ENCODE data around the gene CEBPB. TPM values are rescaled to one million over a fixed set of nuclear protein-coding genes. Genes with fewer than 3 reads are reported as not detected.
"Not testable (repeated sequence)": the region's sequence is repeated elsewhere in the genome, so short reads cannot be mapped to it uniquely, and the experiment has no call there.

Gene CEBPB
- polyA plus RNA-seq, 5 donors: 28.8 to 80.9 (median 30.8) TPM

DNA sequence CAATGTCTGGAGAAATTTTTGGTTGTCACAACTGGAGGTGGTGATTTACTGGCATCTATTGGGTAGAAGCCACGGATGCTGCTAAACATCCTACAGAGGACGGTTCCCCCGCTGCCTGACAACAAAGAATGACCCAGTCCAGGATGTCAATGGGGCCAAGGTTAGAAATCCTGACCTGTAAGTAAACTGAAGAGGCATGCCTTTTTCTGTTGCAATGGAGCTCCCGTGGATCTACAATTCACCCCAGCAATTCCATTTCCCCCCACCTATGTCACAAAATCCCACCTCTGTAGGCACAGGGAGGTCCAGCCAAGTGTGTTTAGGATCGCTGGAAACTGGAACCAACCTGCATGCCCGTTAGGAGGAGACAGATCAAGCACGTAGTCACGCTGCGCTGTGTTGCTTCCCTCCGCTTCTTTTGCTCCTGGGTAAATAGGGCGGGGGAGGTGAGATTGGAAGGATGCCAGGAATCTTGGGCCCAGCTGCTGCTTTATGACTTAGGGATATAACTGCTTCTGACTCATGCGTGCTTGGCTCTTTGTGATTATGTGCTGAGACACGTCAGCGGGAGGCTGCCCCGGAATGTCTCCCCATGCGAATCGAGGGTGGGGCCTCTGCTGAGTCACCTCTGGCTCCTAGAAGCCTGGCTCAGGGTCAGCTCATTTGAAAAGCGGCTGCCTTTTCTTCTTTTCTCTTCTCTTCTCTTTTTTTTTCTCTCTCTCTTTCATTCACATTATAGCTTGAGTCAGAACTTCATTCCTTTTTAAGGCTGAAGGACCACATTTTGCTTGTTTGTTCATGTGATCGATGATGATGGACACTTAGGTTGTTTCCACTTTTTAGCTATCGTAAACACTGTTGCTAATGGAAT is 24.7 kb upstream of the CEBPB start:
- DNase-seq: peak; percentile 93 to 96

DNA sequence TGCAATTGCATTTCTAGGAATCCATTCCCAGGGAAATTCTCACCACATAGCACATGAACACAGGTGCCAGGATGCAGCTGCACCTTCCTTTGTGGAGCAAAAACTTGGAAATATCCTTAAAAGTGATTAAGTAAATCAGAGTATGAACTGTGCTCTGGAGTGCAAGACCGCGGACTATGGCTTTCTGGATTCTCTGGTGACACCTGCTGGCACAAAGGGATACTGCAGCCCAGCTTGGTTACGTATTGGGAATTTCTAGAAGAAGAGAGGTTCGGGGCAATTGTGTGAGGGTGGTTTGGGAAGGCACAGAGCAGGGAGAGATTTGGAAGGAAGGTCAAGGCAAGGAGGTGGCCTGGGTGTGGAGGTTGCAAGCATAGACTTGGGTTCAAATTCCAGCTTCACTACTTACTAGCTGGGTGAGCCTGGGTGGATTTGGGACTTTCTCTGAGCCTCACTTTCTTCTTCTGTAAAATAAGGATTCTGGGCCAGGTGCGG is 21.3 kb upstream of the CEBPB start:
- DNase-seq: no peak

DNA sequence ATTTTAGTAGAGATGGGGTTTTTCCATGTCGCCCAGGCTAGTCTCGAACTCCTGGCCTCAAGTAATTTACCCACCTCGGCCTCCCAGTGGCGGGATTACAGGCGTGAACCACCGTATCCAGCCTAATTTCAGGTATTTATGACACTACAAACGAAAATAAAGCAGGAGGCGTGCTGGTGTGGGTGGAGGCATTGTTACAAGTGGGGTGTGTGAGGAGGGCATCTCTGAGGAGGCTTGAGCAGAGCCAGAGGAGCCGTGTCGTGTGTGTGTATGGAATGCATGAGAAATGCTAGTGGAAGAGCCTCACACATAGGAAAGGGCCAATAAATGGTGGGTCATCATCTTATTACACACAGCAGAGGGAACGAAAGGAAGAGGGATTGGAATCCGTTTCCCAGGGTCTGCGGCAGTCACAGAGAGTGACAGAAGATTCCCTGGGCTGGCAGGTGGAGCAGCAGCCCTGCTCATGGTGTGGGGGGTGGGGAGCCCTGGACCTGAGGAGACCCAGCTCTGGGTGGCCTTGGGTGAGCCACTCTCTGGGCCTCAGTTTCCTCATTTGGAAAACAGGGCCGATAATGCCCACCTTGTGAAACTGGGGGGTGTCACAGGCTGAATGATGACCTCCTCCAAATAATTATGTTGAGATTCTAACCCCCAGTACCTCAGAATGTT is 19.9 kb upstream of the CEBPB start:
- DNase-seq: no peak

DNA sequence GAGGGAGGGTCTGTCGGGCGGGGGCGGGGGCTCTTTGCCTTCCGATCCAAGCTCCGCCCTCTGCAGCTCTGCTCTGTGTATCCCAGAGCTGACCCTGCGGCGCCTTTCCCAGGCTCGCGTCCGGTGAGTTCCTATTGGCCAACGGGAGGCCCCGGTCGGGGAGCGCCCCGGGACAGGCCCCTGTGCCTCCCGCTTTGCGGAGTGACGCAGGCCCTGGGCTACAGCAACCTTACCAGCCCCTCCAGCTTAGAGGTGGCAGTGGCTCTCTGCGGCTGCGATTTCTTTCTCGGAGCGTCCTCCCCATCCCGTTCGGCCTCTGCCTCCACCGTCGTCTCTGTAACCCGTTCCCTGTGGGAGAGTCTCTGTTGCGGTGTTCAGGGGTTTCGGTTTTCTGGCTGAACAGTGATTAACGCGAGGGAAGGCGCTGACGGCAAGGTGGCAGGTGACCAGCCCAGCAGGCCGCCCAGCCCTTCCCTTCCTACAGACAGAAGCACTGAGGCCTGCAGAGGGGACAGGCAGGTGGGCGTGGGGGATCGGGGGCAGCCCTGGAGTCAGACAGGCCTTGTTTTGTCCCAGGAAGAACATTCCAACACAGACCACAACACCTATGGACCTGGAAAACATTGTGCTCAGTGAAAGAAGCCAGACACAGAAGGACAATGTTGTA is 18.1 kb upstream of the CEBPB start:
- DNase-seq: peak; percentile 85

DNA sequence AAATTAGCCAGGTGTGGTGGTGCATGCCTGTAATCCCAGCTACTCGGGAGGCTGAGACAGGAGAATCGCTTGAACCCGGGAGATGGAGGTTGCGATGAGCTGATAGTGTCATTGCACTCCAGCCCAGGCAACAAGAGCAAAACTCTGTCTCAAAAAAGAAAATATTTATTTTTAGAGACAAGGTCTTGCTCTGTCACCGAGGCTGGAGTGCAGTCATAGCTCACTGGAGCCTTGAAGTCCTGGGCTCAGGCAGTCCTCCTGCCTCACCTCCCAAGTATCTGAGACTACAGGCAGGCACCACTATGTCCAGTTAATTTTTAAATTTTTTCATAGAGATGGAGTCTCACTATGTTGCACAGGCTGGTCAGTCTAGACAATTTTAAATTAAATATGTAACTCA is 16.2 kb upstream of the CEBPB start:
- no peak for DNase-seq

DNA sequence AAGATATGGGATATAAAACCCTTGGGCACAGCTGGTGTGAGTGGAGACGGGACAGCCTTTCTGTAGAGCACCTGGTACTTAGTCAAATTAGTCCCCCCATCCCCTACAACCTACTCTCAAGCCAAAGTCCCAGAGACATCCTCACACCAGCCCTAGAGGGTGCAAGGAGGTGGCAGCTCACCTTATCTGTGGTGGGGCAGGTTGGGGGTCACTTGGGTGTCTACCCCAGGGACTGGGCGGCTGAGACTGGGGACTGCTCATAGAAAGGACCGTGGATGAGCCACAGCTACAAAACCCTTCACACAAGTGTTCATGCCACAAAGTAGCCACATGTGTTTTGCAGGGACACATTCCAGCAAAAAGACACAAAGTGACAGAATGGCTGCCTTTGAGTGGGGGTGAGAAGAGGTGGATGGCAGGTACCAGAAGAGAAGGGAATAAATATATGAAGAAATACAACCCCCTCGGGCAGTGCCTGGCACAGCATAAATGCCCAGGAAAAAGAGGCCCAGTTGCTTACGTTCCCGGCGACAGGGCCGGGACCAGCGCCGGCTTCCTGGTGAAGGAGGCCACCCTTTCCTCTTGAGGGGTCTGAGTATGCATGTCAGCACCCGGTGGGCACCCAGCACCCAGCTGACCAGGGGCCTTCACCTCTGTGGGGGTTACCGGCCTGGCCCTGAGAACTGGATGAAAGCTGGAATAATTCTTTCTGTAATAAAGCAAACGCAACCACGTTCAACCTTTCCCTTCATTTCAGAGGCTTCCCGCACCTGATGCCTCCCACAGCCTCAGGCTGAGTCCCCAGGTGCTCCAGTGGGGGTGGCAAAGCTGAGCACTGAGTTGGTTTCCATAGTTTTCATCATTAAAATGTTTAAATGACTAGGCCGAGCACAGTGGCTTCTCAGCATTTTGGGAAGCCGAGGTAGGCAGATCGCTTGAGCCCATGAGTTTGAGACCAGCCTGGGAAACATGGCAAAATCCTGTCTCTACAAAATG is 14.4 kb upstream of the CEBPB start:
- DNase-seq: no peak

GRCh38 chr20:50178672-50179071 is 12.0 kb upstream of the CEBPB start:
- DNase-seq: not testable (repeated sequence)

DNA sequence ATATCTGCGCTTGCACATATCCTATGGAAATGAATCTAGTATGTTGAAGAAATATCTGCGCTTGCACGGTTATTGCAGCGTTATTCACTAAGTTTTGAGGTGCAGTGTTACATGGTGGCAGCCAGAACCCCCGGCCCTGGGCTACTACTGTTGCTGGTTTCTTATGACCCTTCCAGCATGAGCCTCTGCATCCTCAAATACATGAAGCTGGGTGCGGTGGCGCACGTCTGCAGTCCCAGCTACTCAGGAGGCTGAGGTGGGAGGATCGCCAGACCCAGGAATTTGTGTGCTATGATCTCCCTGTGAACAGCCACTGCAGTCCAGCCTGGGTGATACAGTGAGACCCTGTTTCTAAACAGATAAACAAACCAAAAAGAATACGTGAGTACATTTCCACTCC is 9.3 kb upstream of the CEBPB start:
- DNase-seq: no peak

DNA sequence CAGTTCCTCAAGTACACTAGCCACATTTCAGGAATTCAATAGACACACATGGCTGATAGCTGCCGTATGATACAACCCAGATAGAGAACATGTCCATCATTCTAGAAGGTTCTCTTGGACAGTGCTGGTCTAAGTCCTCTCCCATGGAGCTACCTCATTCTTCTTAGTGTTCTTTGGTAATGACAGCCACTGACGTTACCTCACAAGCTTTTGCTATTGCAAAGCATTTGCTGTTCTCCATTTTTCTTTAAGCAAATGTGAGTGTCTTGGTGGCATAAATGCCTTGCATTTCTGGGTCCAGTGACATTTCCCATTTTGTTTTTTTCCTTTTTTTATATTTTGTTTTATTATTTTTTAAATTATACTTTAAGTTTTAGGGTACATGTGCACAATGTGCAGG is 8.3 kb upstream of the CEBPB start:
- no peak for DNase-seq

GRCh38 chr20:50185426-50185825 is 5.2 kb upstream of the CEBPB start:
- DNase-seq: no peak

DNA sequence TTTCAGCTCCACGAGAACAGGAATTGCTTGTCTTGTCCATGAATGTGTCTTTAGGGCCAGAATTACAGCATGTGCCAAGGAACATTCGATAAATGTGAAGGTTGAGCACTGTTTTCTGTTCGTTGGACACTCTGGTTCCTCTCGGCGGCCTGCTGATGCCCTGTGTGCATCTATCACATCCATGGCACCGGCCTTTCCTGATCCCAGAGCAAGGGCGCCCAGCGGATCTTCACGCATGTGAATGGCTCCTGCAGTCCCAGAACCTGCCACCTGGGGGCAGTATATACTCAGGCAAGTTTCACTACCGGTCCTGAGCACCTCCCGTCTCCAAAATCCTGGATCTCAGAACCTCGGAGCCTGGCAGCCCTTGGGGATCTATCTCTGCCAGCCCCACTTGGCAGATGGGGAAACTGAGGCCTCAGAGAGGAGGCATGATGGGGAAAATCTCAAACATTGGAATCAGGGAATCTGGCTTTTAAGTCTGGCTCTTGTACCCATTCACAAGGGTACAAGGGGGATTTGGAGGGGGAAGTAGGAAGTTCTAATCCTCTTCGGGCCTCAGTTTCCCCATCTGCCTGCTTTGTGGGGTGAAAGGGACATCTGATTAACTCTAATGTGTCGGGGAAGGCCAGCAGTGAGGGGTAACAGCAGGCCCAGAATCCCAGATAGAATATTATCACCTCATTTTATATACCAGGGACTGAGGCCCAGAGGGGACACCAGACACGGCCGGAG is 4.3 kb upstream of the CEBPB start:
- DNase-seq: peak; percentile 65 to 83

- no peak for DNase-seq
Measured at GRCh38 chr20:50186987-50187402, 3.6 kb upstream of the CEBPB start.

DNA sequence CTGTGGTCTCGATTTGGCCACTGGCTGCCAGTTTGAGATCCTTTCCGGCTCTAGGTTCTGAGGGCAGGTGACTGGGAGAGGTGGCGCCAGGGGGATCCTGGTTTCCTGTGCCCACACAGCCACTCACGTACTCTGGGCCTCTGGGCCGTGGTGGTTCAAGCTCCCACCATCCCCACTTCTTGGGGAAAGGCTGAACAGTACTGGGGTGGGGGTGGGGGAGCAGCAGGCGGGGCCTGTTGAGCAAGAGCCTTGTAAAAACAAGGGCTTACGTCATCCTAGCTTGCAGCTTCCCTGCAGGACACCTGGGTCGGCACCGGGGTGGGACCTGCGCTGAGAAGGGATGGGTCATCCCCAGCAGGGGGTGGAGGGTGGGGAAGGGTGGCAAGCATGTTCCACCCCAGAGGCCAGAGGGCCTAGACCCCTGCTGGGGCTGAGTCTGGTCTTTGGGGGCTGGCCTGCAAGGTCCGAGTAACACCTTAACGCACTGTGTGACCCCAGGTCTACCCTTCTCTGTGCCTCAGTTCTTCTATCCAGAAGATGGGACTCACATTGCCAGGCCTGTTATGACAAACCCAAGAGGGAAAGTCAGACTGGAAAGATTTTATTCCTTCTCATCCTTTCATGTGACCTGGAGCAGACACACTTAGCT is 3.1 kb upstream of the CEBPB start:
- DNase-seq: no peak

DNA sequence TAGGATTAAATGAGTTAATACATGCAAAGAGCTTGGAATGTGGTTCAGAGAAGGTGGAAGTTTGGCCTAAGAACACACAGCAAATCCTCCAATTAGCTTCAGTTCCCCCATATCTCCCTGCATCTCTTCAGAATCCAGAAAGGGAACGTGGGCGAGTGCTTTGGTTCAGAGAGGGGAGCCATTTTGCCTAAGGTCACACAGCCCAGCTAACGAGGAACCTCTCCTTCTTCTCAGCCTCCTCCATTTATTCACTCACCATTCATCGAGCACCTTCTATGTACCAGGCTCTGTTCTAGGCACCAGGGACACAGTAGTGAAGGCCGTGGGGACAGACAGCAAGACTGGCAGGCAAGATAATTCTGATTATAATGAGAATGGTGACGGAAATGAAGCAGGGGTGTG is 2.3 kb upstream of the CEBPB start:
- DNase-seq: no peak

GRCh38 chr20:50188879-50189680 is 1.6 kb upstream of the CEBPB start:
- no peak for DNase-seq

GRCh38 chr20:50189681-50190250 is 864 bp upstream of the CEBPB start:
- DNase-seq: no peak

DNA sequence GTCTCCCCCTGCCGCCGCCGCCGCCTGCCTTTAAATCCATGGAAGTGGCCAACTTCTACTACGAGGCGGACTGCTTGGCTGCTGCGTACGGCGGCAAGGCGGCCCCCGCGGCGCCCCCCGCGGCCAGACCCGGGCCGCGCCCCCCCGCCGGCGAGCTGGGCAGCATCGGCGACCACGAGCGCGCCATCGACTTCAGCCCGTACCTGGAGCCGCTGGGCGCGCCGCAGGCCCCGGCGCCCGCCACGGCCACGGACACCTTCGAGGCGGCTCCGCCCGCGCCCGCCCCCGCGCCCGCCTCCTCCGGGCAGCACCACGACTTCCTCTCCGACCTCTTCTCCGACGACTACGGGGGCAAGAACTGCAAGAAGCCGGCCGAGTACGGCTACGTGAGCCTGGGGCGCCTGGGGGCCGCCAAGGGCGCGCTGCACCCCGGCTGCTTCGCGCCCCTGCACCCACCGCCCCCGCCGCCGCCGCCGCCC is 474 bp downstream of the CEBPB start:
- DNase-seq: no peak

GRCh38 chr20:50191544-50192363 is 1.1 kb downstream of the CEBPB start:
- peak in 1 of 2 donors; percentile 48 for DNase-seq
